GM12873 (cell line): Measurements from ENCODE around the gene FAM72A.

Source experiments
- CTCF ChIP-seq: IDR thresholded peaks from 2 replicates; pipeline ENCODE4 v1.5.1; 2012; ENCODE audit warnings: low read depth, mild to moderate bottlenecking, moderate library complexity, low read length, control low read depth; ENCODE audit not compliant: insufficient read depth; ENCODE audit errors: missing control alignments

The FAM72A gene

DNA sequence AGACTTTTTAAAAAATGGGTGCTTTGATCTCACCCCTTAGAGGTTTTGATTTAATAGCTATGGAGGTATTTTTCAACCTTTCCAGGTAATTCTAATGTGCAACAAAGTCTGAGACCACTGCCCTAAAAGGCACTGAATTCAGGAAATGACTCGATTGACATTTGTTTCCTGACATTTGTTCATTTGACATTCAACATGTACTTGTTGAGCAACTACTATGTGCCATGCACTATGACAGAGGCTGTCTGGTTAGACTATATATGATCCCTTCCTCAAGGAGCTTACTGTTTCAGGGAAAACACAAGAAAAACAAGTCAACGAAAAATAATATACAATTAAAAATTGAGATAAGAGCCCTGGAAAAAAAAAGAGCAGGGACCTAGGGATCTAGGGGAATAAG lies 59.9 kb downstream of the FAM72A start:
- no peak for TF ChIP-seq CTCF

GRCh38 chr1:206142011-206142410 lies 60.6 kb downstream of the FAM72A start:
- no peak for TF ChIP-seq CTCF

GRCh38 chr1:206136241-206136640 lies 66.4 kb downstream of the FAM72A start:
- TF ChIP-seq CTCF, result no peak
